Stimulated activated CD4-positive, alpha-beta T cell treated with anti-CD3 and anti-CD28 coated beads, Interleukin-4, amount 100 ng/mL, for 48 hours (primary cell): ENCODE data around the gene DAZAP1.
"Not testable (repeated sequence)": the region's sequence is repeated elsewhere in the genome, so short reads cannot be mapped to it uniquely, and the experiment has no call there.

Experiments
- DNase-seq, 2 donors: peaks; one replicate each; pipeline ENCODE4 v3.0.0-alpha.2; 2020; ENCODE audit warnings: low read depth in 2 of 2

The DAZAP1 gene

GRCh38 chr19:1425102-1425837 lies 17.9 kb downstream of the DAZAP1 start:
- DNase-seq: no peak

DNA sequence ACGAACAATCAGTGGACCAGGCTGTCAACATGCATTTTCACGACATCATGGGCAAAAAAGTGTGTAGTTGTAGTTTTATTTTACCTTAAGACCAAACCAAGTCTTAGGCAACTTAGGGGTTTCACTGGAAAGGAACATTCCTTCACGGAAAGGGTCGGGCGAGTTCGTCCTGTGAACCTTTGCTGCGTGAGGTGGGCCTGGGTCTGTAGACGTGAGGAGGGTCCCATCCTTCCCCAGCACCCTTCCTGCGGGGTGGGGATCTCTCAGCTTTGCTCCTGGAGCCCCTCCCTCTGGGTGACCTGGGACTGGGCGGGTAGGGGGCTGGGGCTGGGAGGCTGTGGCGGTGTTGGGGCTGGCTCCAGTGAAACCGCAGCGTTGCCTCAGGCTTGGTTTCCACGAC lies 18.5 kb downstream of the DAZAP1 start:
- no peak for DNase-seq

- no peak for DNase-seq
Measured at GRCh38 chr19:1426736-1427135, 19.4 kb downstream of the DAZAP1 start.

GRCh38 chr19:1427221-1427920 lies 20.0 kb downstream of the DAZAP1 start:
- no peak for DNase-seq

DNA sequence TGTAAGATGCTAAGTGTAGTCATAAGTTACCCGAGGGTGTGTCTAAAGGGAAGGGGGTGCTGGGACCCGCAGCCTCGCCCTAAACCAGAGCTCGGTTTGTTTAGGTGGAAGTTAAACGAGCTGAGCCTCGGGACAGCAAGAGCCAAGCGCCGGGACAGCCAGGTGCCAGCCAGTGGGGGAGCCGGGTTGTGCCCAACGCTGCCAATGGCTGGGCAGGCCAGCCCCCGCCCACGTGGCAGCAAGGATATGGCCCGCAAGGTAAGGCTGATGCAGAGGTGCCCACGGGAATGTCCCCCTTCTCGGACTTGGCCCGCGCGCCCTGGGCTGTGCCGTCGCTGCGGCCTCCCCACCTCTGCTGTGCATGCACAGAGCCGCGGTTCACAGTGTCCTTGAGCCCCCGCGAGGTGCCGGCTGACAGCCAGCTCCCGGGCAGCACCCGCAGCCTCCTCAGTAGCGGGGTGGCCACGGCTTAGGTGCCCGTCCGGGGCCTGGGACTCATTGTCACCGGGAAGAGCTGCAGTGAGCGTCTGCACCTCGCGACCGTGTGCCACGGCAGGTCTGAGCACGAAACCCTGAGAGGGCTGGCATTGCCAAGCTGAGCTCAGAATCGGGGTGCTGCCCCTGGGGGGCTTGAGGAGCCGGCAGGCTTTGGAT lies 21.5 kb downstream of the DAZAP1 start:
- no peak for DNase-seq

DNA sequence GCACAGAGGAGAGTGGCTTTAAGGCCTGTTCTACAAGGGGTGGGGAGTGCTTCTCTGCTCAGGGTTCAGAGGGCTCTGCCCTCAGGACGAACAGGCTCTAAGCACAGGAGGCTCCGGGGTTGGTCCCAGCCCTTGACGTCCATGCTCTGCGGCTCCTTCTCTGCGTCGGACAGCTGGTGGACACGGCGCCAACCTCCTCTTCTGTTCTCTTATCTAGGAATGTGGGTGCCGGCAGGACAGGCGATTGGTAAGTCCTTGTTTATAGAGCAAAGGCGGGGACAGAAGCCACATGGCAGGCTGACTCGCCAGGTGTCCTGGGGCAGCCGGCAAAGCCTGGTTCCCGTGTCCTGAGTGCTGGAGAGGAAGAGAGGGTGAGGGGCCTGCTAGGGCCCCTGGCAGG lies 22.4 kb downstream of the DAZAP1 start:
- no peak for DNase-seq

GRCh38 chr19:1430246-1430645 lies 22.9 kb downstream of the DAZAP1 start:
- no peak for DNase-seq

- no peak for DNase-seq
Measured at GRCh38 chr19:1431759-1432506, 24.5 kb downstream of the DAZAP1 start.

- no peak for DNase-seq
Measured at GRCh38 chr19:1432507-1432887, 25.1 kb downstream of the DAZAP1 start.

GRCh38 chr19:1433119-1434039 lies 26.0 kb downstream of the DAZAP1 start:
- DNase-seq: no peak

DNA sequence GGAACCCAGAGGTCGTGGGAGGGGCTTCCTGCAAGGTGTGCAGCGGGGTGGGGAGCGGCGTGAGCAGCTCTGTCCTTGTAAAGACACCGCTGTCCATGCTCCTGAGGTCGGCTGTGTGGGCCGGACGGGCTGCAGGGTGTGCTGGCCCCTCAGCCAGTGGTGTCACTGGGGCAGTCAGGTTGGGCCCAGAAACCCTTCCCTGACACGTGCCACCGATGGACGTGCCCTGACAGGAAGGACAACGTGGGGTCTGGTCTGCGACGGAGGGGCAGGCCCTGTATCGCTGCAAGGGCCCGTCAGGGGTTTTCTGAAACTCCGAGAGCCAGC lies 26.6 kb downstream of the DAZAP1 start:
- DNase-seq: no peak

GRCh38 chr19:1434577-1435060 lies 27.2 kb downstream of the DAZAP1 start:
- no peak for DNase-seq

DNA sequence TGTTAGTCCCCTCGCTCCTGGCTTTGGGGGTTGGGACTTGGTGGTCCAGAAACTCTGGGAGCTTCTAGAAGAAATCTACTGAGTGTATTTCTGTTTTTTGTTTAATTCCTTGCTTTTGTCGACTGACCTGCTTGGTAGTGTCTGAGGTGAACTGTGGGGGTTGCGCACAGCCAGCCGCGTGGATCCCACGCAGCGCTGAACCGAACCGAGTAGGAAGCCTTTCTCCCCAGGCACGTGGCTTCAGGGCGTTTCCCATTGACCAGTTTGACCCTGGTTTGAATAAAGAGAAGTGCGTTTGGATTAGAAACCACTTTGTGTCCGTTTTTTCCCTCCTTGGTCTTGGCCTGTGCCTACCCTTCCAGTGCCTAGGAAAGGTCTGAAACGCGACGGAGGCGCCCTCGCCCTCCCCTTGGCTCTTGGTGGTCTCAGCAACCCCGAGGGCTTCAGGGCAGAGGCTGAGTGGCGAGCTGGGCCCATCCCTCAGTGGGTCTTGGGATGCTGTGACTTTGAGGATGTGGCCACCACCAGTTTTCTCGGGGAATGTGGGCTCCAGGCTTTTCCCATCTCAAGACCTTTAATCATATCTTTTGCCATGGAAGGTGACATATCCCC lies 28.1 kb downstream of the DAZAP1 start:
- no peak for DNase-seq

- no peak for DNase-seq
Measured at GRCh38 chr19:1437609-1438008, 30.2 kb downstream of the DAZAP1 start.

- DNase-seq: peak; percentile 92 to 93
Measured at GRCh38 chr19:1438035-1438932, 30.9 kb downstream of the DAZAP1 start, which contains the start of gene RPS15. TSS of gene RPS15 (plus strand) at chr19:1438396. CDS start at chr19:1438426, 30 bp downstream.

DNA sequence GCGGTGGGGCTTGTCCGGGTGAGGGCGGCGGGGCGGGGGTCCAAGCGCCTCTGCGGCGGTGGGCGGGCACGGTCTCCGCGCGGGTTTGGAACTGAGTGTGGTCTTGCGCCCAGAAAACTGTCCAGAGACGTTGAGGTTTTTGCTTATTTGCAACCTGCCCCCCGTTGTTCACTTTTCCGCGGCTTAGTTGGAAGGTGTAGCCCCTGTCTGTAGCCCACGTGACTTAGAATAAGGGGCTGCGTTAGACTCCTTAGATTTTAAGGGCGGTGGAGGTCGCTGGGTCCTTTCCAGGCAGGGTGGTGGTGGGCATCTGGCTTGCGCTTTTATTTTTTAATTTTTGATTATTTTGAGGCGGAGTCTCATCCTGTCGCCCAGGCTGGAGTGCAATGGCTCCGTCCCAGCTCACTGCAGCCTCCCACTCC lies 31.6 kb downstream of the DAZAP1 start:
- no peak for DNase-seq

DNA sequence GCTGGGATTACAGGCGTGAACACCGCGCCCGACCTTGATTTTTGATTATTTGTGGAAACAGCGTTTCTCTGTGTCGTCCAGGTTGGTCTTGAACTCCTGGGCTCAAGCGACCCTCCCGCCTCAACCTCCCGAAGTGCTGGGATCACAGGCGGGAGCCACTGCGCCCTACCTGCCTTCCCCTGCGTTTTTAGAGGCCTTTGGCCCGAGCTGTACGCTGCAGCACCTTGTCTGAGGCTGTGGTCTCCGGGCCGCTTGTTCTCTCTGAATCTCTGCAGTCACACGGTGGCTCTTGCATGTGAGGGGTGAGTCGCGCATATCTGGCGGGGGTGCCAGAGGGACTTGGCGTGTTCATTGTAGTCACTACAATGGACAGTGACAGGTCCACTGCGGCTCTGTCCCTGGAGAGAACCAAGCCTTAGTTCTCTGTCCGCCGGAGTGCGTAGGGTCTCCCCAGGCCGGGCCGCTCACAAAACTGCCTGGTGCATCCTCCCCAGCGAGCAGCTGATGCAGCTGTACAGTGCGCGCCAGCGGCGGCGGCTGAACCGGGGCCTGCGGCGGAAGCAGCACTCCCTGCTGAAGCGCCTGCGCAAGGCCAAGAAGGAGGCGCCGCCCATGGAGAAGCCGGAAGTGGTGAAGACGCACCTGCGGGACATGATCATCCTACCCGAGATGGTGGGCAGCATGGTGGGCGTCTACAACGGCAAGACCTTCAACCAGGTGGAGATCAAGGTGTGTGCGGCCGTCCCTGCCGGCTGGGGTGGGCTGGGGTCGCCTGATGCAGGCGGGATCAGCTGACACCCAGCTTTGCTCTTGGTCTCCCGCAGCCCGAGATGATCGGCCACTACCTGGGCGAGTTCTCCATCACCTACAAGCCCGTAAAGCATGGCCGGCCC lies 32.4 kb downstream of the DAZAP1 start:
- not testable (repeated sequence) for DNase-seq

GRCh38 chr19:1440418-1440801 lies 33.0 kb downstream of the DAZAP1 start:
- no peak for DNase-seq
